Ascending aorta (tissue), 2 donors: ENCODE results near the gene TMED10. TPM values are rescaled to one million over a fixed set of nuclear protein-coding genes. Genes with fewer than 3 reads are reported as not detected.

Experiments
- DNase-seq, 2 donors: peaks; one replicate each; pipeline ENCODE4 v3.0.0-alpha.2; 2019; ENCODE audit warnings: low spot score in 2 of 2
- H3K27ac ChIP-seq, 2 donors: fragments of 200-600 bp; sonication (generic); one replicate each; pipeline ENCODE4 v1.5.1; 2016 to 2017; ENCODE audit warnings: mild to moderate bottlenecking in 1 of 2
- H3K27me3 ChIP-seq: fragments of 200-600 bp; sonication (generic); one replicate; pipeline ENCODE4 v1.5.1; 2017
- H3K36me3 ChIP-seq, 2 donors: fragments of 200-600 bp; sonication (generic); one replicate each; pipeline ENCODE4 v1.5.1; 2016
- H3K4me1 ChIP-seq, 2 donors: fragments of 200-600 bp; sonication (generic); one replicate each; pipeline ENCODE4 v1.5.1; 2016 to 2017; ENCODE audit warnings: mild to moderate bottlenecking in 1 of 2
- H3K4me3 ChIP-seq, 2 donors: fragments of 200-600 bp; sonication (generic); one replicate each; pipeline ENCODE4 v1.5.1; 2016 to 2017; ENCODE audit warnings: mild to moderate bottlenecking in 1 of 2
- H3K9me3 ChIP-seq, 2 donors: fragments of 200-600 bp; sonication (generic); one replicate each; pipeline ENCODE4 v1.5.1; 2016
- CTCF ChIP-seq, 3 experiments: fragments of 200-600 bp in 2 of 3; fragments of 450-650 bp in 1 of 3; sonication (generic) in 2 of 3; IDR thresholded peaks; one replicate each; pipeline ENCODE4 v1.5.1; 2016 to 2019; ENCODE audit warnings: antibody characterized with exemption in 3 of 3, mild to moderate bottlenecking in 1 of 3, moderate library complexity in 1 of 3
- intact Hi-C: fragments of 100-400 bp; cut with DNase I; formaldehyde crosslinking; loops from one replicate; pipeline ENCODE4 v1.15.1; 2023
- total RNA-seq: library from RNA; depleted of rRNA; stranded (reverse); fragments of >200 nt; gene quantifications from one replicate; pipeline ENCODE4 v1.1.0, GENCODE V29; 2016

The TMED10 gene
- total RNA-seq, 1 donor from 2014 or later = 190 TPM

- no peak for TF ChIP-seq CTCF (IDR thresholded peaks at IDR 0.05)
- Histone ChIP-seq H3K27ac (no peak overlapping the region), H3K4me3 (no peak overlapping the region), H3K27me3 (no peaks in the 10 kb centered on the region), H3K9me3 (no peaks in the 10 kb centered on the region), H3K4me1 (peaks cover 10 to 11% of the 10 kb centered on the region in 2 donors), H3K36me3 (no peaks in the 10 kb centered on the region)
- intact Hi-C loops = no loop called here
- no peak for DNase-seq
These were observed 24.7 kb upstream of the TMED10 start for GRCh38 chr14:75201087-75201486.

GRCh38 chr14:75200451-75200850, 24.0 kb upstream of the TMED10 start:
- Histone ChIP-seq H3K4me1 (peaks cover 10 to 11% of the 10 kb centered on the region in 2 donors), H3K9me3 (no peaks in the 10 kb centered on the region), H3K4me3 (no peak overlapping the region), H3K36me3 (no peaks in the 10 kb centered on the region), H3K27me3 (no peaks in the 10 kb centered on the region), H3K27ac (no peak overlapping the region)
- TF ChIP-seq CTCF (IDR thresholded peaks at IDR 0.05) = no peak
- DNase-seq = no peak
- intact Hi-C loops = no loop called here

GRCh38 chr14:75198291-75198933, 22.0 kb upstream of the TMED10 start:
- Histone ChIP-seq H3K9me3 (no peaks in the 10 kb centered on the region), H3K27me3 (no peaks in the 10 kb centered on the region), H3K27ac (peak overlapping the region; percentile 44 to 75), H3K4me1 (peaks cover 10 to 11% of the 10 kb centered on the region in 2 donors), H3K36me3 (no peaks in the 10 kb centered on the region), H3K4me3 (peak overlapping the region in 1 of 2 donors; percentile 0)
- DNase-seq = peak in 1 of 2 donors; percentile 68
- intact Hi-C loops = loop anchor here (5.0 kb wide), 1 partner anchor 39 kb away; no protein-coding TSS in a partner anchor
- TF ChIP-seq CTCF (IDR thresholded peaks at IDR 0.05) = no peak

- H3K9me3 ChIP-seq = no peaks in the 10 kb centered on the region
- intact Hi-C loops = loop anchor here (5.0 kb wide), 1 partner anchor 40 kb away; no protein-coding TSS in a partner anchor
- H3K4me1 ChIP-seq = peaks cover 10 to 11% of the 10 kb centered on the region in 2 donors
- H3K27me3 ChIP-seq = no peaks in the 10 kb centered on the region
- TF ChIP-seq CTCF (IDR thresholded peaks at IDR 0.05) = no peak
- H3K4me3 ChIP-seq = no peak overlapping the region
- no peak overlapping the region for H3K27ac ChIP-seq
- no peak for DNase-seq
- no peaks in the 10 kb centered on the region for H3K36me3 ChIP-seq
These were observed 20.9 kb upstream of the TMED10 start for GRCh38 chr14:75197338-75197737.

DNA sequence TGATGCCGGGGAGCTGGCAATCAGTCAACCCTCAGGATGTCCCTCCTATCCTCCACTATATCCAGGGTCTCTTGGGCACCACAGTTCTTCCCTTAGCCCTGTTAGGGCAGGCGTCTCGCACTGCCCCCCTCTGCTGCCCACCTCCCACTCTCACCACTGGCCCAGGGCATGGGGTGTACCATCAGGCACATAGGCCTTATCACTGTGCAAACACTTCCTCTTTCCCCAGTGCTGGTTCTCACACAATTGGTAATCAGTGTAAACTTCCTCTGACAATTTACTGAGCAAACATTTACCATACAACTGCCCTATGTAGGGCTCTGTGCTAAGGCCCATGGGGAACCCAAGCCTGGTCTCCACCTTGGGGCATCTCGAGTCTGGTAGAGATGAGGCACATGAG, 20.1 kb upstream of the TMED10 start:
- no peak overlapping the region for H3K4me3 ChIP-seq
- H3K27ac ChIP-seq = no peak overlapping the region
- H3K27me3 ChIP-seq = no peaks in the 10 kb centered on the region
- H3K9me3 ChIP-seq = no peaks in the 10 kb centered on the region
- intact Hi-C loops = loop anchor here (5.0 kb wide), 1 partner anchor 41 kb away; no protein-coding TSS in a partner anchor
- no peak for TF ChIP-seq CTCF (IDR thresholded peaks at IDR 0.05)
- no peaks in the 10 kb centered on the region for H3K36me3 ChIP-seq
- DNase-seq = no peak
- peaks cover 10 to 11% of the 10 kb centered on the region in 2 donors for H3K4me1 ChIP-seq
